Mucosa of rectum (tissue), 2 donors: ENCODE measurements around the gene AK4.

Experiments
- H3K27ac ChIP-seq, 2 donors: one replicate each; pipeline ENCODE4 v1.7.0; 2013; ENCODE audit warnings: inconsistent platforms in 2 of 2, low read depth in 2 of 2, low read length in 2 of 2
- H3K27me3 ChIP-seq, 2 donors: one replicate each; pipeline ENCODE4 v1.7.0; 2013; ENCODE audit warnings: low read length in 2 of 2; ENCODE audit not compliant: control insufficient read depth in 2 of 2, insufficient read depth in 2 of 2
- H3K36me3 ChIP-seq, 2 donors: one replicate each; pipeline ENCODE4 v1.7.0; 2013; ENCODE audit warnings: low read length in 2 of 2; ENCODE audit not compliant: control insufficient read depth in 2 of 2, insufficient read depth in 2 of 2
- H3K4me1 ChIP-seq, 2 donors: one replicate each; pipeline ENCODE4 v1.7.0; 2013; ENCODE audit warnings: low read length in 2 of 2, mild to moderate bottlenecking in 1 of 2; ENCODE audit not compliant: control insufficient read depth in 2 of 2, insufficient read depth in 2 of 2
- H3K4me3 ChIP-seq, 2 donors: one replicate each; pipeline ENCODE4 v1.7.0; 2013; ENCODE audit warnings: low read length in 2 of 2
- H3K9ac ChIP-seq, 2 donors: one replicate each; pipeline ENCODE4 v1.7.0; 2013; ENCODE audit warnings: low read length in 2 of 2, low read depth in 1 of 2, mild to moderate bottlenecking in 1 of 2
- H3K9me3 ChIP-seq, 2 donors: one replicate each; pipeline ENCODE4 v1.7.0; 2013; ENCODE audit warnings: low read length in 2 of 2; ENCODE audit not compliant: control insufficient read depth in 2 of 2
- donor health status: healthy.
- donor health status: Normal muscosa, but diverticular disease.

The AK4 gene

DNA sequence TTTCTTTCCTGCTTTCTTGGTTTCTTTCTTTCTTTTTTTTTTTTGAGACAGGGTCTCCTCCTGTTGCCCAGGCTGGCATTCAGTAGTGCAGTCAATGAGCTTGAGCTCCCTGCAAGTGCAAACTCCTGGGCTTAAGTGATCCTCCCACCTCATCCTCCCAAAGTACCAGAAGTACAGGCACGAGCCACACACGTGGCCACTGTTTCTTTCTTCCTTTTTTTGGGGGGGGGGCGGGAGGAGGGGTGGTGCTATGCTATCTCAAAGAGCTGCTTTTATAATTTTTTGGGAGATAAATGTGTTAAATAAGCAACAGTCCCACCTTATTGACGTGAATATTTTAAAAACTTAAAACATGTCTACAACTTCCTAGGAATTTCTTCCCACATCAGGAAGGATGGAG lies 42.2 kb downstream of the AK4 start:
- peaks cover 0 to 14% of the 10 kb centered on the region in 2 donors for H3K36me3 ChIP-seq
- no peak overlapping the region for H3K27ac ChIP-seq
- no peak overlapping the region for H3K4me3 ChIP-seq
- H3K9me3 ChIP-seq = no peaks in the 10 kb centered on the region
- H3K4me1 ChIP-seq = no peaks in the 10 kb centered on the region
- H3K27me3 ChIP-seq = no peaks in the 10 kb centered on the region
- no peak overlapping the region for H3K9ac ChIP-seq

DNA sequence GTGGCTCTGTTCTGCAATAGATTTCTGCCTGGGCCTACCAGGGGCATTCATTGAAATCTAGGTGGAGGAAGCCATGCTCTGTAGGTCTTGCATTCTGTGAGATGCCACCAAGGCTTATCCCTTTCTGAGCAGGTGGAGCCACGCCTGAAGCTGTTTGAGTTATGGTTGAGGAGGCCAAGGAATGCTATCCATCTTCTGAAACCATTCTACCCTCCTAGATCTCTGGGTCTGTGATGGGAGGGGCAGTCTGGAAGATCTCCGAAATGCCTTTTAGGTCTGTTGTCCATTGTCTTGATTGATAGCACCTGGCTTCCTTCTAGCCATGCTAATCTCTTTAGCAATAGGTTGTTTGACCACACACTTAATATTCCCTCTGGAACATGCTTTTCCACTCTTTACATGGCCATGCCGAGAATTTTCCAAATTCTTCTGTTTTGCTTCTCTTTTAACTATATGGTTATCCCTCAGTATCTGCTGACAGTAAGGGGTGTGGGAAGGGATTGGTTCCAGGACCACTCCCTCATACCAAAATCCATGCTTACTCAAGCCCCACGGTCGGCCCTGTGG lies 45.2 kb downstream of the AK4 start:
- H3K36me3 ChIP-seq = peaks cover 0 to 14% of the 10 kb centered on the region in 2 donors
- H3K9me3 ChIP-seq = no peaks in the 10 kb centered on the region
- H3K27me3 ChIP-seq = no peaks in the 10 kb centered on the region
- no peak overlapping the region for H3K4me3 ChIP-seq
- no peaks in the 10 kb centered on the region for H3K4me1 ChIP-seq
- H3K9ac ChIP-seq = no peak overlapping the region
- H3K27ac ChIP-seq = no peak overlapping the region

DNA sequence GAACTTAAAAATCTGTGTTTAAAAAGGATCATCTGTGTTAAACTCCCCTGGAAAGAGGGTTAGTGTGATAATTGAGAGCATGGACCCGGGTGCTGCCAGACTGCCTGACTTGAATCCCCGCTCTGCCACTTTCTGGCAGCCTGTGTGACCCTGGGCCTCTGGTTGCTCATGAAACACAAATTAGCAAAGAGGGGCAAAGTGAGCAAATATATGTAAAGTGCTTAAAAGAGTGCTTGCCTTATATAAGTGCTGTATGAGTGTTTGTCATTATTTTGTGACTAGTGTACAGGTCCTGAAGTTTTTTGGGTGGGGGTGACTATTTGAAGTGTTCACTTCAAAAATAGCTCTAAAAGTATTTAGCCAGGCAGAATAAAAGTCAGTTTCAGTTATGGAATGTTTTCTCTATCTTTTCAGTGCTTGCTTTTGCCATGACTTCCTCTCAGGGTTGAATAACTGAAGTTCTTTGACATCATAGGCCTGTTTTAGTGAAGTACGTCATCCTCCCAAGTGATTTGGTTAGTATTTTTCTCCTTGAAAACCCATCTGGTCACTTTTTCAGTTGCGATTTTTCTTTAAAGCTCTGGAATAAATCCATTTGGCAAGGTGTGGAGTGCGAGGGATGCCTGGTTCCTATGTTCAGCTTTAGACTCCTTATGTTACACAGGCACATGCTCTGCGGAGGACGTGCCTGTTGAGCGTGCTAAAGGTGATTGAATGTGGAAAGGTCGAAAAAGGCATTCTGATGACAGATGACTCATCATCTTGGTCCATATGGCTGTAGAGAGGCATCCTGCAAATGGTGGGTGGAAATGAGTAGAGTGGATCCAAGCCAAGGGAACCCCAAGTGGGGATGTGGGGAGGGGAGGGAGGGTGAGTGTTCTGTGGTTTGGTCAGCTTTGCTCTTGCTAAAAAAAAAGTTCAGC lies 47.8 kb downstream of the AK4 start:
- Histone ChIP-seq H3K4me3 (no peak overlapping the region), H3K27ac (no peak overlapping the region), H3K4me1 (no peaks in the 10 kb centered on the region), H3K27me3 (no peaks in the 10 kb centered on the region), H3K9me3 (no peaks in the 10 kb centered on the region), H3K9ac (no peak overlapping the region), H3K36me3 (peaks cover 0 to 14% of the 10 kb centered on the region in 2 donors)

DNA sequence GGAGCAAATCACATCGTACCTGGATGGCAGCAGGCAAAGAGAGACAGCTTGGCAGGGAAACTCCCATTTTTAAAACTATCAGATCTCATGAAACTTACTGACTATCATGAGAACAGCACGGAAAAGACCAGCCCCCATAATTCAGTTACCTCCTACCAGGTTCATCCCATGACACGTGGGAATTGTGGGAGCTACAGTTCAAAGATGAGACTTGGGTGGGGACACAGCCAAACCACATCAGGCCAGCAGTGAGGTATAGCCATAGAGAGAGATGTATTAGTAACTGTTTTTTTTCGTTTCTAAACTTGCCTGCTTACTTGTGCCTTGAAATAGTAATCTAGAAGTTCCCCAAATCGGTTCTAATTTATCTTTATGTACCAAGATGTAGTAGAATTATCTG lies 48.9 kb downstream of the AK4 start:
- H3K27ac ChIP-seq = no peak overlapping the region
- H3K4me3 ChIP-seq = no peak overlapping the region
- peaks cover 0 to 6% of the 10 kb centered on the region in 2 donors for H3K36me3 ChIP-seq
- no peaks in the 10 kb centered on the region for H3K9me3 ChIP-seq
- no peaks in the 10 kb centered on the region for H3K27me3 ChIP-seq
- H3K9ac ChIP-seq = no peak overlapping the region
- no peaks in the 10 kb centered on the region for H3K4me1 ChIP-seq

DNA sequence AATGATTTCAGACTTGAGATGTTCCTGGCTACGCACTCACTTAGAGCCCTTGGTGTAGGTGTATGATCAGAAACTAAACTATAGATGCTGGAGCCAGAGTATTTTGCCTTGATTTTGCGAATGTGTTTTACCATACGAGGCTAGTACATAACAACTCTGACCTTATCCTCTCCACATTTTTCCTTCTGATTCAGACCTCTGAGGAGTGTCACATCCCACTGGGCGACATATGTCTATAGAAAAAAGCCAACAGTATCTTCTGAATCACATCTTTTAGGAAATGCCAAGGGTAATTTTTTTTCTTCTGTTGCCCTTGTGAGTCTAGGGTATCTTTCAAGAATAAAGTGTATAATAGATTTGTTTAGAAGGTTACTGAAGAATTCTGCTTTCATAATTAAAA lies 49.6 kb downstream of the AK4 start:
- no peak overlapping the region for H3K27ac ChIP-seq
- H3K27me3 ChIP-seq = no peaks in the 10 kb centered on the region
- H3K9ac ChIP-seq = no peak overlapping the region
- H3K9me3 ChIP-seq = no peaks in the 10 kb centered on the region
- H3K4me1 ChIP-seq = no peaks in the 10 kb centered on the region
- no peak overlapping the region for H3K4me3 ChIP-seq
- peaks cover 0 to 5% of the 10 kb centered on the region in 2 donors for H3K36me3 ChIP-seq

DNA sequence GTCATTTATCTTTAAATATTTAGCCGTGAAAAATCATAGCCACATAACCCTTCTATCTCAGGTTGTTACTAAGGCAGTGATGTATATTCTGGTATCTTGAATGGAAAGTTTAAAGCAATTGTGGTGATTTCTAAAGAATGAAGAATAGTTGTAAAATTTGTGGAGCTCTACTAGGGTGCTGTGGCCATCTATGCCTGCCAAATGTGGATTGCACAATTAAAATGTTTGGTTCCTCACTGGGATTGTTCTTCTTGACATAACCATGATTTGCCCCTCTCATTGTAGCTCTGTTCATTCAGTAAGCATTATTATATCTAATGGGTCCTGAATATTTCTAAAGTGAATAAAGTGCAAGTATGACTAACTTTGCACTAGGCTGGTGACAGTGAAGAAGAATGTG lies 50.1 kb downstream of the AK4 start:
- Histone ChIP-seq H3K9me3 (no peaks in the 10 kb centered on the region), H3K27me3 (no peaks in the 10 kb centered on the region), H3K4me1 (no peaks in the 10 kb centered on the region), H3K9ac (no peak overlapping the region), H3K27ac (no peak overlapping the region), H3K36me3 (peaks cover 0 to 3% of the 10 kb centered on the region in 2 donors), H3K4me3 (no peak overlapping the region)

DNA sequence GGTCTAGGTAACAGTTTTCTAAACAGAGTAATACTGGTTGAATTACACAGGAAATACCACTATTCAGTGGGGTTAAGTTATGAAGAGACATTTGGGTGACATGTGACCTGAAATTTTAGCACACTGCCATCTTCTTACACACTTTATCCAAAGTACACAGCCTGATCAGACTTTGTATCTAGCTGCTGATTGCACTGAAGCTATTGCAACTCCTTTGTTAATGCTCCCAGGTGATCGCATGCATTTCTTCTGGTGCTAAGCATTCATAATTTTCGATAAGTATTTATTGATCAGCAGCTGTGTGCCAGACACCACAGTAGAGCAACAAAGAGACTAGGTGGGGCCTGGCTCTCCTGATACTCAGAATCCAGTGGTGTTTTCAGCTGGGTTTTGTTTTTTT lies 52.4 kb downstream of the AK4 start:
- Histone ChIP-seq H3K27ac (no peak overlapping the region), H3K4me1 (no peaks in the 10 kb centered on the region), H3K9me3 (no peaks in the 10 kb centered on the region), H3K27me3 (no peaks in the 10 kb centered on the region), H3K9ac (no peak overlapping the region), H3K36me3 (no peaks in the 10 kb centered on the region), H3K4me3 (no peak overlapping the region)

DNA sequence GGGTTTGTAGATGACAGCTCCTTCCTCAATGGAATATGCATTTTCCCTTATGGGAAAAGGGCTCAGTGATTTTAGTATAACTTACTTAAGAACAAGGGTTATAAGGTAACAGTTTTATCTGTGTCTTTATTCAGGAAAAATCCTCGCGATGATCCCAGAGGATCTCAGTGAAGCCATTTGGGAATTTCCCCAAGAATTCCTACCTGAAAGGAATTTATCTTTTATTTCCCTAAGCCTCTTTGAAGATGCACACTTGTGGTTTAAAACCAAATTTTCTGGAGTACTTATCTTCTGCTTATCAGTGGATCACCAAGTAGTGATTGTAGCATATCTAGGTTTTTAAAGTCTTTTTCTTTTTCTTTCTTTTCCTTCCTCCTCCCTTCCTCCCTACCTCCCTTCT lies 58.8 kb downstream of the AK4 start:
- no peaks in the 10 kb centered on the region for H3K27me3 ChIP-seq
- no peaks in the 10 kb centered on the region for H3K9me3 ChIP-seq
- H3K36me3 ChIP-seq = no peaks in the 10 kb centered on the region
- H3K27ac ChIP-seq = no peak overlapping the region
- no peak overlapping the region for H3K9ac ChIP-seq
- no peak overlapping the region for H3K4me3 ChIP-seq
- no peaks in the 10 kb centered on the region for H3K4me1 ChIP-seq

DNA sequence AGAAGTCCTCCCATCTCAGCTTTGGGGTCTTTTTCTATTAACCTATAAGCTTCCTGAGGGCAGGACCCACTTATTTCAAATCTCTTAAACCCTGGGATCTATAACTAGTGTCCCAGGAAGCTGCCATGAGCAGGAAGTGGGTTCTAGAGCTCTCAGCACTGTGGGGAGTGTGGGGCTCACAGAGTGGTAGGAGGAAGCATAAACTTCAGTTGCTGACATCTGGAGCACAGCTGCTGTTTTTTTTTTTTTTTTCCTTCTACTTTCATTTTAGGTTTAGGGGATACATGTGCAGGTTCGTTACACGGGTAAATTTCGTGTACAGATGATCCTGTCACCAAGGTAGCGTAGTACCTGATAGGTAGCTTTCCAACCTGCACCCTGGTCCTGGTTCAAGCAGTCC lies 59.3 kb downstream of the AK4 start:
- Histone ChIP-seq H3K27ac (no peak overlapping the region), H3K9ac (no peak overlapping the region), H3K4me1 (no peaks in the 10 kb centered on the region), H3K36me3 (no peaks in the 10 kb centered on the region), H3K9me3 (no peaks in the 10 kb centered on the region), H3K27me3 (no peaks in the 10 kb centered on the region), H3K4me3 (no peak overlapping the region)

DNA sequence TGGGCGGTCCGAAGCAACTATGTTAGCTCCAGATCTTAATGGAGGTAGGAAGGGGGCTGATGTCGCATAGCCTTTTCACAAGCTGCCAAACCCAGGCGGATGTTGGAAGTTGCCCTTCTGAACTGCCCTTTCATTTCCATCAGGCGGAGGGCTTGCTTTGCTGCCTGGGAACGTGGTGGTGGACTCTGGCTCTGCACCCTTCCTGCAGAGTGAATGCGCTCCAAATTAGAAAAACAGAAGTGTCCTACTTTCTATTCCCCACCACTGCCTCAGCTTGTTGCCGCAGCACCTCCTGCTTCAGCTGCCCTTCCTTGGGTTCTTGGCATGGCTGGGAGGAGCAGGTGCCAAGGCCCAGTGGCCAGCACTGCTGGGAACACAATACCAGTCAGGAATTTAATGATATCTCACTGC lies 60.6 kb downstream of the AK4 start:
- Histone ChIP-seq H3K9me3 (no peaks in the 10 kb centered on the region), H3K4me1 (no peaks in the 10 kb centered on the region), H3K27ac (no peak overlapping the region), H3K9ac (no peak overlapping the region), H3K27me3 (no peaks in the 10 kb centered on the region), H3K4me3 (no peak overlapping the region), H3K36me3 (no peaks in the 10 kb centered on the region)
